ENCODE measurements around the gene AKAP13. TPM values are rescaled to one million over a fixed set of nuclear protein-coding genes. Genes with fewer than 3 reads are reported as not detected.

Gene AKAP13
- total and polyA plus RNA-seq, 9 donors = 45.3 to 190 (median 98.6) TPM

DNA sequence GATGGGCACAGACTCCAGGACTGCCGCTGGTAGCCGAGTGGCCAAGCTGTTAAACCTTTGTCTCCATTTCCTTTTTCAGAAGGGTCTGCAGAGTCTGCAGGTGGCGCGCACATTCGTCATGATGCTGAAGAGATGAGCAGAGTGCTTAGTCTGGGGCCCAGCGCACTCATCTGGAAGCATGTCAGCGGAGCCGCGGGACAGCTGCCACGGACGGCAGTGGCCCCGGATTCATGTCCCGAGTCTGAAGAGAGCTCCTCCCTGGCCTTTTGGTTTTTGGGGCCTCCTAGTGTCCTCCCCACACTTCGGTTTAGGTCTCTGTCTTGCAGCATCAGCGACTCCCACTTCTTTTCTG lies 371.7 kb downstream of the AKAP13 start:
- peak in 3 of 5 donors; percentile 19 to 42 (median 22) for DNase-seq
- H3K4me3 ChIP-seq = no peak overlapping the region
- intact Hi-C loops (cut with DNase I) = loop anchor here in 2 of 4 donors (5.0 kb wide), 2 partner anchors 35 to 40 kb away; partner anchors contain the start of gene KLHL25 (in 1 of the 2)
- TF ChIP-seq EP300 (IDR thresholded peaks at IDR 0.05) (no peak), POLR2A (IDR thresholded peaks at IDR 0.05) (no peak)
- TF ChIP-seq, protein P1, sequence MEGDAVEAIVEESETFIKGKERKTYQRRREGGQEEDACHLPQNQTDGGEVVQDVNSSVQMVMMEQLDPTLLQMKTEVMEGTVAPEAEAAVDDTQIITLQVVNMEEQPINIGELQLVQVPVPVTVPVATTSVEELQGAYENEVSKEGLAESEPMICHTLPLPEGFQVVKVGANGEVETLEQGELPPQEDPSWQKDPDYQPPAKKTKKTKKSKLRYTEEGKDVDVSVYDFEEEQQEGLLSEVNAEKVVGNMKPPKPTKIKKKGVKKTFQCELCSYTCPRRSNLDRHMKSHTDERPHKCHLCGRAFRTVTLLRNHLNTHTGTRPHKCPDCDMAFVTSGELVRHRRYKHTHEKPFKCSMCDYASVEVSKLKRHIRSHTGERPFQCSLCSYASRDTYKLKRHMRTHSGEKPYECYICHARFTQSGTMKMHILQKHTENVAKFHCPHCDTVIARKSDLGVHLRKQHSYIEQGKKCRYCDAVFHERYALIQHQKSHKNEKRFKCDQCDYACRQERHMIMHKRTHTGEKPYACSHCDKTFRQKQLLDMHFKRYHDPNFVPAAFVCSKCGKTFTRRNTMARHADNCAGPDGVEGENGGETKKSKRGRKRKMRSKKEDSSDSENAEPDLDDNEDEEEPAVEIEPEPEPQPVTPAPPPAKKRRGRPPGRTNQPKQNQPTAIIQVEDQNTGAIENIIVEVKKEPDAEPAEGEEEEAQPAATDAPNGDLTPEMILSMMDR (IDR thresholded peaks at IDR 0.05) = no peak
- H3K27ac ChIP-seq = peak overlapping the region in 1 of 2 donors; percentile 53
- WGBS, 3 donors = 77 to 86% (median 85%) methylated on average over 15 of the region's 15 CpGs
- H3K27me3 ChIP-seq = no peaks in the 10 kb centered on the region
- H3K4me1 ChIP-seq (ENCODE audit: insufficient read depth) = peaks cover 14% of the 10 kb centered on the region
- no peaks in the 10 kb centered on the region for H3K36me3 ChIP-seq
- H3K9me3 ChIP-seq = no peaks in the 10 kb centered on the region

DNA sequence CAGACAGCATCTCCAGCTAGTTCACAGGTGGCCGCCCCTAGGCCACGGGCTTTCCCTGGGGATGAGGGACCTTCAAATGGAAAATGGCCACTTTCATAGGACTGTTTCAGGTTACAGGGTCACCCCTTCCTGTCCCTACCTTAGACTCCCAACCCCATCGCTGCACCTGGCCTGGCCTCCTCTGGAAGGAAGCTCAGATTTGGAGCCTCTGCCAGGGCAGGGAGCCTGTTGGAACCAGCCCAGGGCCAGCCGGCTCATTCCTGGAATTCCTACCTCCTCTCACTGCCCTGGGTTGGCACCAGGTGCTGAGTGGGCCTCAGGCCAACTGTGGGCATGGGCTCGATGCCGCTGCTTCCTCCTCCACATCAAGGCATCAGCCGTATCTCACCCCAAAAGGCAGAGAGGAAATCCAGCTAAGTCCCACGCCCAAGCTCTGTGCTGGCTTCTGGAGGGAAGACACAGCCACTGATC lies 372.1 kb downstream of the AKAP13 start:
- Histone ChIP-seq H3K4me1 (ENCODE audit: insufficient read depth) (peaks cover 14% of the 10 kb centered on the region), H3K27ac (no peak overlapping the region), H3K27me3 (no peaks in the 10 kb centered on the region), H3K4me3 (no peak overlapping the region), H3K36me3 (no peaks in the 10 kb centered on the region), H3K9me3 (no peaks in the 10 kb centered on the region)
- TF ChIP-seq POLR2A (IDR thresholded peaks at IDR 0.05) (no peak), EP300 (IDR thresholded peaks at IDR 0.05) (no peak)
- TF ChIP-seq, protein P1 (IDR thresholded peaks at IDR 0.05) = no peak
- peak in 3 of 5 donors; percentile 21 to 51 (median 22) for DNase-seq
- intact Hi-C loops (cut with DNase I) = loop anchor here in 2 of 4 donors (5.0 kb wide), 2 partner anchors 35 to 40 kb away; partner anchors contain the start of gene KLHL25 (in 1 of the 2)
- 70 to 78% (median 72%) methylated on average over 8 of the region's 8 CpGs for WGBS, 3 donors

DNA sequence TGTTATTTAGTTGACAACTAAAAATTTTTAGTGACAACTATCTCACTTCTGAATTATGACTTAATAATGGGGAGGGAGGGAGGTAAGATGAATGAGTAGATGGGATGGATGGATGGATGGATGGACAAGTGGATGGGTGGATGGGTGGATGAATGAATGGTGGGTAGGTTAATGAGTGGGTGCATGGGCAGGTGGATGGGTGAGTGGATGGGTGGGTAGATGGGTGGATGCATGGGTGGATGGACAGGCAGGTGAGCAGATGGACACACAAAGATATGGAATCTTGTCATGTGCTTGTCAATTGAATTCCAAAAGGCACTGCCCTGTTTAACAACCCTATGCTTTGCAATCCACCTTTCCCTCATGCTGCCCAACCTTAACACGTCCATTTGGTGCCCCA lies 372.9 kb downstream of the AKAP13 start:
- 89 to 97% (median 97%) methylated on average over 1 of the region's 1 CpG for WGBS, 3 donors
- peak in 2 of 5 donors; percentile 6 to 9 for DNase-seq
- Histone ChIP-seq H3K9me3 (no peaks in the 10 kb centered on the region), H3K27ac (no peak overlapping the region), H3K27me3 (no peaks in the 10 kb centered on the region), H3K36me3 (no peaks in the 10 kb centered on the region), H3K4me1 (ENCODE audit: insufficient read depth) (peaks cover 14% of the 10 kb centered on the region), H3K4me3 (no peak overlapping the region)
- TF ChIP-seq, protein P1 (IDR thresholded peaks at IDR 0.05) = no peak
- TF ChIP-seq POLR2A (IDR thresholded peaks at IDR 0.05) (no peak), EP300 (IDR thresholded peaks at IDR 0.05) (no peak)
- intact Hi-C loops (cut with DNase I) = loop anchor here in 2 of 4 donors (5.0 kb wide), 2 partner anchors 34 to 39 kb away; partner anchors contain the start of gene KLHL25 (in 1 of the 2)

DNA sequence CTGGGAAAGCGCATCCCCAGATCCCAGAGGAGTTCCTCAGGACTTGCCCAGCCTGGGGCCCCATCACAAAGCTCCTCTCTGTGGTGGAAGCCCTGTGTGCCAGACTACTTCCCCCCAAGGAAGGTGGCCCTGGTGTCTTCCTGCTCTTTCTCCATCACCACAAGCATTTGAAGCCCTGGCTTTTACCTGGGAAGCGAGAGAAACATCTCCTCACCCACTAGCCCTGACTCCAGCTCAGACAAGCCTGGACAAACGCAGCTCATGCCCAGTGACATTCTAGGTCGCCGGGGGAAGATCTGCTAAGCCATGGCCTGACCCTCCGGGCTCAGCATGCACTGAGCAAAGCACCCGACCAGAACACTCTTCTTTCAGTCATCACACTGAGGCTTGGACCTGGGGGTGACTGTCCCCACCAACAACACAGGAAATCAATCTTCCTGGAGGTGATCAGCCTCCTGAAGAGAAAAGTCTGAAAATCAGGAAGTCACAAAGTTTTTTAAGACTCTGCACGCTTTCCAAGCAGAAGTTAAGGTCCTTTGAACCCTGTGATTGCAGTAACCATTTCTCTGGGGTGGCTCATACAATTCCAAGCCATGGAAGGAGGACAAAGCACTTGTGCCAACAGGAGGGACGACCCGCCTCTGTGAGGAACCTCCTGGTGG lies 373.5 kb downstream of the AKAP13 start:
- H3K36me3 ChIP-seq = no peaks in the 10 kb centered on the region
- H3K27ac ChIP-seq = no peak overlapping the region
- peaks cover 12% of the 10 kb centered on the region for H3K4me1 ChIP-seq (ENCODE audit: insufficient read depth)
- no peaks in the 10 kb centered on the region for H3K27me3 ChIP-seq
- DNase-seq = peak in 3 of 5 donors; percentile 8 to 24 (median 9)
- H3K9me3 ChIP-seq = no peaks in the 10 kb centered on the region
- intact Hi-C loops (cut with DNase I) = loop anchor here in 2 of 4 donors (5.0 kb wide), 2 partner anchors 33 to 38 kb away; partner anchors contain the start of gene KLHL25 (in 1 of the 2)
- 91 to 98% (median 97%) methylated on average over 10 of the region's 10 CpGs for WGBS, 3 donors
- no peak for TF ChIP-seq EP300 (IDR thresholded peaks at IDR 0.05)
- TF ChIP-seq, protein P1 (IDR thresholded peaks at IDR 0.05) = no peak
- TF ChIP-seq POLR2A (IDR thresholded peaks at IDR 0.05) = no peak
- no peak overlapping the region for H3K4me3 ChIP-seq

Measured in ovary (tissue), 9 donors.